ENCODE results near the gene YPEL1. TPM values are rescaled to one million over a fixed set of nuclear protein-coding genes. Genes with fewer than 3 reads are reported as not detected.

YPEL1 gene
- total and polyA plus RNA-seq, 10 of the 15 experiments (the other 5 are each of a cell fraction or from before 2014, with no cell fraction given) = 0.13 to 5.0 (median 1.6) TPM

DNA sequence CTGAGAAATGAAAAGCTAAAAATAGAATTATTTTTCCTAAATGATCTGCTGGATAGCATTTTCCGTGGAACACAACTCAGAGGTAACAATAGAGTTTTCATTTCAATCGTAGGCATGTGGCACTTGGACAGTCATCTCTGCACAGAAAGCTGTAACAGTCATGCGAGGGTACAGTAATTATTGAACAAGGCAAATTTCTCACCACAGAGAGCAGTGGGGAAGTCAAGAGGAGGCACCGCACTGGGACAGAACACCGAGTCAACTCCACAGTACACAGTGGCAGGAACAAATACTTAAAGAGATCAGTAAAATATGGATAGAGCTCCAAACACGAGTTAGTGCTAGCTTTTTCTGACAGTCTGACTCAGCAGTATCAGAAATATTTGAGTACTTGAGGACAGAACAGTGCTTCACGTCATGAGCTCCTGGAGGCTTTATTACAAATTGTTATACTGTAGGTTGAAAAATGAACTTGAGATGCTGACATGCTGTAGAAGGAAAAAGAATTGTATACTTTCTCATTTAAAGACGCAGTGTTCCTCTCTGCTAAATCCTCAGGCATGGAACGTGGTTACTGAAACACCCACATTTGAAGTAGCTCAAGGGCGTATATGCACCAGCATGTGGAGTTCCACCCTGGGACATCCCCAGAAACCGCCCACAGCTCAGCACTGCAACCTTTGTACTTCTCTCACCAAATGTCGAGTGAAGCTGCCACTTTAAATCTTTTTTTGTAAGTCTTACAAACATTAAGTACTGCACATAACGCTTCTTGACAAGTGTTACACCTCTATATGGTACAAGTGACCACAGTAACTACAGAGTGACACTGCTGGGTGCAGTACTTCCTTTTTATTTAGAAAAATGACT is 27.4 kb upstream of the YPEL1 start:
- Histone ChIP-seq H2AFZ (ENCODE audit: control insufficient read depth, low read depth, low read length) (no peak overlapping the region), H3K79me2 (ENCODE audit: control insufficient read depth, insufficient read depth, low read length) (no peaks in the 10 kb centered on the region), H3K4me3 (no peak overlapping the region), H3K9me3 (replicated peaks; ENCODE audit: control insufficient read depth, insufficient read depth, low read length) (no peaks in the 10 kb centered on the region), H3K9ac (ENCODE audit: control insufficient read depth, insufficient read depth, low read length) (no peak overlapping the region), H3K27ac (ENCODE audit: control insufficient read depth, insufficient read depth) (peak overlapping the region; percentile 50), H3K36me3 (ENCODE audit: control insufficient read depth in 2 of 2, insufficient read depth in 2 of 2, low read length in 1 of 2) (peaks cover 13 to 18% of the 10 kb centered on the region in 2 experiments), H3K4me1 (ENCODE audit: control insufficient read depth, insufficient read depth, low read length) (peaks cover 56% of the 10 kb centered on the region), H4K20me1 (ENCODE audit: control insufficient read depth, insufficient read depth) (no peaks in the 10 kb centered on the region), H3K27me3 (replicated peaks in 1 of 2; ENCODE audit: control insufficient read depth in 2 of 2, insufficient read depth in 2 of 2, low read length in 1 of 2) (no peaks in the 10 kb centered on the region), H3K4me2 (ENCODE audit: control insufficient read depth, insufficient read depth) (peak overlapping the region; percentile 55)
- ChIA-PET CTCF (interaction anchor here (0.7 to 2.5 kb wide), 14 partner anchors 17 to 209 kb away, joined by 3 to 12 read pairs (median 3); partner anchors contain the start of gene MAPK1), RAD21 (ENCODE audit: unreplicated experiment) (interaction anchor here (0.6 to 2.1 kb wide), 25 partner anchors 9 to 190 kb away, joined by 3 to 18 read pairs (median 4); partner anchors contain the start of genes MAPK1 and YPEL1), POLR2A (interaction anchor here (0.9 to 1.3 kb wide), 7 partner anchors 10 to 175 kb away, joined by 3 to 4 read pairs (median 4); partner anchors contain the start of genes MAPK1 and YPEL1), SMC1A (ENCODE audit: uncharacterized antibody, unreplicated experiment) (interaction anchor here (0.6 to 3.7 kb wide), 34 partner anchors 8 to 1264 kb away, joined by 3 to 26 read pairs (median 4); partner anchors contain the start of genes MAPK1, PPM1F and YPEL1)
- no TSS peak for BruUV-seq (replicated peaks)
- FAIRE-seq = no peak
- no peak for DNase-seq (ENCODE audit: low read depth, low spot score)
- intact Hi-C loops (cut with micrococcal nuclease; ENCODE audit: unreplicated experiment) = loop anchor here (5.0 kb wide), 1 partner anchor 99 kb away; no protein-coding TSS in a partner anchor
- ATAC-seq = peak; percentile 75
- in situ Hi-C loops (cut with MboI) = no loop called here
- whole genome bisulfite sequencing (ENCODE audit: insufficient coverage, insufficient replicate concordance, low lambda C conversion rate, missing lambda C conversion rate) = 8% methylated on average over 13 of the region's 13 CpGs
- TF ChIP-seq TAF1 (IDR thresholded peaks at IDR 0.05; ENCODE audit: borderline replicate concordance, low read depth, low read length) (no peak), MXI1 (IDR thresholded peaks at IDR 0.05; ENCODE audit: low read depth, low read length) (peak; percentile 90), RCOR1 (conservative IDR thresholded peaks at IDR 0.05; ENCODE audit: low read depth, low read length) (no peak), SMARCA5 (IDR thresholded peaks at IDR 0.05) (peak; percentile 77), LARP7 (IDR thresholded peaks at IDR 0.05) (no peak), BMI1 (IDR thresholded peaks at IDR 0.05; ENCODE audit: borderline replicate concordance) (no peak; the same call in 1 of the 2 replicates), ZNF24 (IDR thresholded peaks at IDR 0.05) (peak; percentile 24; the same call in 1 of the 2 replicates), IKZF2 (IDR thresholded peaks at IDR 0.05) (peak; percentile 84), MEF2B (IDR thresholded peaks at IDR 0.05; ENCODE audit: partially characterized antibody, poor library complexity, severe bottlenecking) (peak; percentile 55), ZBED1 (IDR thresholded peaks at IDR 0.05; ENCODE audit: borderline replicate concordance) (no peak), ASH2L (IDR thresholded peaks at IDR 0.05; ENCODE audit: borderline replicate concordance, low read depth) (no peak), JUND (IDR thresholded peaks at IDR 0.05; ENCODE audit: low read depth, low read length) (peak; percentile 44; the same call in 1 of the 2 replicates), IKZF1 (conservative IDR thresholded peaks at IDR 0.05) (peak; percentile 67)
- TF ChIP-seq, protein P1, sequence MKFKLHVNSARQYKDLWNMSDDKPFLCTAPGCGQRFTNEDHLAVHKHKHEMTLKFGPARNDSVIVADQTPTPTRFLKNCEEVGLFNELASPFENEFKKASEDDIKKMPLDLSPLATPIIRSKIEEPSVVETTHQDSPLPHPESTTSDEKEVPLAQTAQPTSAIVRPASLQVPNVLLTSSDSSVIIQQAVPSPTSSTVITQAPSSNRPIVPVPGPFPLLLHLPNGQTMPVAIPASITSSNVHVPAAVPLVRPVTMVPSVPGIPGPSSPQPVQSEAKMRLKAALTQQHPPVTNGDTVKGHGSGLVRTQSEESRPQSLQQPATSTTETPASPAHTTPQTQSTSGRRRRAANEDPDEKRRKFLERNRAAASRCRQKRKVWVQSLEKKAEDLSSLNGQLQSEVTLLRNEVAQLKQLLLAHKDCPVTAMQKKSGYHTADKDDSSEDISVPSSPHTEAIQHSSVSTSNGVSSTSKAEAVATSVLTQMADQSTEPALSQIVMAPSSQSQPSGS (IDR thresholded peaks at IDR 0.05; ENCODE audit: low read length) = peak; percentile 47; the same call in 1 of the 2 replicates
- TF ChIP-seq, protein P2, sequence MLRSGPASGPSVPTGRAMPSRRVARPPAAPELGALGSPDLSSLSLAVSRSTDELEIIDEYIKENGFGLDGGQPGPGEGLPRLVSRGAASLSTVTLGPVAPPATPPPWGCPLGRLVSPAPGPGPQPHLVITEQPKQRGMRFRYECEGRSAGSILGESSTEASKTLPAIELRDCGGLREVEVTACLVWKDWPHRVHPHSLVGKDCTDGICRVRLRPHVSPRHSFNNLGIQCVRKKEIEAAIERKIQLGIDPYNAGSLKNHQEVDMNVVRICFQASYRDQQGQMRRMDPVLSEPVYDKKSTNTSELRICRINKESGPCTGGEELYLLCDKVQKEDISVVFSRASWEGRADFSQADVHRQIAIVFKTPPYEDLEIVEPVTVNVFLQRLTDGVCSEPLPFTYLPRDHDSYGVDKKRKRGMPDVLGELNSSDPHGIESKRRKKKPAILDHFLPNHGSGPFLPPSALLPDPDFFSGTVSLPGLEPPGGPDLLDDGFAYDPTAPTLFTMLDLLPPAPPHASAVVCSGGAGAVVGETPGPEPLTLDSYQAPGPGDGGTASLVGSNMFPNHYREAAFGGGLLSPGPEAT (IDR thresholded peaks at IDR 0.05; ENCODE audit: low read depth) = peak; percentile 79
- TF ChIP-seq, protein P3, sequence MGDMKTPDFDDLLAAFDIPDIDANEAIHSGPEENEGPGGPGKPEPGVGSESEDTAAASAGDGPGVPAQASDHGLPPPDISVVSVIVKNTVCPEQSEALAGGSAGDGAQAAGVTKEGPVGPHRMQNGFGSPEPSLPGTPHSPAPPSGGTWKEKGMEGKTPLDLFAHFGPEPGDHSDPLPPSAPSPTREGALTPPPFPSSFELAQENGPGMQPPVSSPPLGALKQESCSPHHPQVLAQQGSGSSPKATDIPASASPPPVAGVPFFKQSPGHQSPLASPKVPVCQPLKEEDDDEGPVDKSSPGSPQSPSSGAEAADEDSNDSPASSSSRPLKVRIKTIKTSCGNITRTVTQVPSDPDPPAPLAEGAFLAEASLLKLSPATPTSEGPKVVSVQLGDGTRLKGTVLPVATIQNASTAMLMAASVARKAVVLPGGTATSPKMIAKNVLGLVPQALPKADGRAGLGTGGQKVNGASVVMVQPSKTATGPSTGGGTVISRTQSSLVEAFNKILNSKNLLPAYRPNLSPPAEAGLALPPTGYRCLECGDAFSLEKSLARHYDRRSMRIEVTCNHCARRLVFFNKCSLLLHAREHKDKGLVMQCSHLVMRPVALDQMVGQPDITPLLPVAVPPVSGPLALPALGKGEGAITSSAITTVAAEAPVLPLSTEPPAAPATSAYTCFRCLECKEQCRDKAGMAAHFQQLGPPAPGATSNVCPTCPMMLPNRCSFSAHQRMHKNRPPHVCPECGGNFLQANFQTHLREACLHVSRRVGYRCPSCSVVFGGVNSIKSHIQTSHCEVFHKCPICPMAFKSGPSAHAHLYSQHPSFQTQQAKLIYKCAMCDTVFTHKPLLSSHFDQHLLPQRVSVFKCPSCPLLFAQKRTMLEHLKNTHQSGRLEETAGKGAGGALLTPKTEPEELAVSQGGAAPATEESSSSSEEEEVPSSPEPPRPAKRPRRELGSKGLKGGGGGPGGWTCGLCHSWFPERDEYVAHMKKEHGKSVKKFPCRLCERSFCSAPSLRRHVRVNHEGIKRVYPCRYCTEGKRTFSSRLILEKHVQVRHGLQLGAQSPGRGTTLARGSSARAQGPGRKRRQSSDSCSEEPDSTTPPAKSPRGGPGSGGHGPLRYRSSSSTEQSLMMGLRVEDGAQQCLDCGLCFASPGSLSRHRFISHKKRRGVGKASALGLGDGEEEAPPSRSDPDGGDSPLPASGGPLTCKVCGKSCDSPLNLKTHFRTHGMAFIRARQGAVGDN (IDR thresholded peaks at IDR 0.05) = 0 out of 2 replicates have a peak, but pooled peaks have one; percentile 20

Data from GM12878 (cell line).